ENCODE results near the gene EXOC4. TPM values are rescaled to one million over a fixed set of nuclear protein-coding genes. Genes with fewer than 3 reads are reported as not detected.

EXOC4 gene
- total RNA-seq, 1 donor from 2014 or later = 96.9 TPM

DNA sequence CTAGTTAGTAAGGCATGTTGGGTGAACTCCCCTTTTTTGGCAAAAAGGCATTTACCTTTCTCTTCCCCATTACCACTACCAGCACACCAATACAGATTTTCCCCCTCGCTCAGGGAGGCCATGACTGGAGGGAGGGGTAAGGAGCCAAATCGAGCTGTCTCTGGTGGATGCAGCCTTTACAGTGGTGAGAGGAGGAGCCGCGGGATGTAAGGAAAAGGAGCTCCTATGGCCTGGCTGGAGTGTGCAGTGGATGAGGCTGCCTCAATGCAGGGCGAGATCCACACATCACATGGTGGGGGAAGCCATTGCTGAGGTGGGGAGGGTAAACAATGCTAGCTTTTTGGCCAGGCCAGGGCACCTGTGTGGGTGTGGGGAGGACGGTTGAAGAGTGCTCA lies 416.2 kb downstream of the EXOC4 start:
- no peak for DNase-seq (ENCODE audit: low read depth in 2 of 2)

GRCh38 chr7:133670250-133670649 lies 417.4 kb downstream of the EXOC4 start:
- DNase-seq (ENCODE audit: low read depth in 2 of 2) = no peak

GRCh38 chr7:133672866-133673265 lies 420.0 kb downstream of the EXOC4 start:
- DNase-seq (ENCODE audit: low read depth in 2 of 2) = no peak

- no peak for DNase-seq (ENCODE audit: low read depth in 2 of 2)
These were observed 421.3 kb downstream of the EXOC4 start for GRCh38 chr7:133674079-133674763.

DNA sequence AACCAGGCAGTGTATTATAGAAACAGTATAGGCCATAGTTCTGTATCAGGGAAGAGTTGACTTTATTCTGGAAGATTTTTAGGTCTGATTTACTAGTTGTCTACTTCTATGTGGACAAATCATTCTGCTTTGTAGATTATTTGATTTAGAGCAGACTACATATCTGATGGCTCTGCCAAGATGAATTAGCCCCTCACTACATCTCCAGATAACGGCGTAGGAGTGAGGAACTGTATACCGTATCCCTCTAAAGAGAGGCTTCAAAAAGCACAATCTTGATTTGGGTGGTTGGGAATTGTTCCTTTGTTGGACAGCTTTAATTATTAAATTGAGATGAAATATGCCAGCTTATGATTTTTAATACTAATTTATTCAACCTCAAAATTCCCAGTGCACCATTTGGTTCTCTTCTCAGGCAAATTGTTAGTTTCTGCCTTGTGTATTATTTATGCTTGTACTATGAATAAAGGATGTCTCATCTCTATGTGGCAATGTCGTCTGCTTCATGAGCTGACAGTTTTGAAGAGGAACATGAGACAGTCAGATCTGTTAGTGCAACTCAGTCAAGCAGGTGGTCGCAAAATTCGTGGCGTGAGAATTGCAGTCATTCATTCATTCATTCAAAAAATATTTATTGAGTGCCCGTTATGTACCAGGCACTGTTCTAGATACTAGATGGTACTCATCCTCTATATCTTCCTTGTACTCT lies 422.8 kb downstream of the EXOC4 start:
- DNase-seq (ENCODE audit: low read depth in 2 of 2) = no peak

DNA sequence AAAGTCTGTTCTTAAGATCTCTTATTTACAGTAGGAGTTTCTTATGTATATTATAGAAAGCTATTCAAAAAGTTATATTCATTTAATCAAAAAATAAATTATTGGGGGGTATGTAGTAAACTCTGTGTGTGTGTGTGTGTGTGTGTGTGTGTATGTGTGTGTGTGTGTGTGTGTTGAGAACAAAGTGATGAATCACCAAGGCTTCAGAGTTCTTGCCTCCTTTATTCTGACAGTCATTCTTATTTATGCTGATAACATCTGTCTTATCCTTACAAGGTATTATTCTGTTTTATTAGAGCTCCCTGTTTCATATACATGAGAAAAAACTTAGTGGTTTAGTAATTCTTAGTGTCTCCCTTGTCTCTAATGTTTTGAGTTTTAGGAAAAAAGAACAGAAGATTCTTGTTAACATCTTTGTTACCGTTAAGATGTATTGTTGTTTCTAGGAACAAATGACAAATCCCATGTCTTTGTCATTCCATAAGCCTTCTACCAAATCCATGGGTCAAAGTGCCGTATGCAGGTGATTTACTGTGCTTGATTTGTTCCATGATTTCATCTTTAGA lies 424.0 kb downstream of the EXOC4 start:
- peak in 1 of 2 donors; percentile 22 for DNase-seq (ENCODE audit: low read depth in 2 of 2)

- DNase-seq (ENCODE audit: low read depth in 2 of 2) = no peak
These were observed 425.4 kb downstream of the EXOC4 start for GRCh38 chr7:133678137-133678814.

DNA sequence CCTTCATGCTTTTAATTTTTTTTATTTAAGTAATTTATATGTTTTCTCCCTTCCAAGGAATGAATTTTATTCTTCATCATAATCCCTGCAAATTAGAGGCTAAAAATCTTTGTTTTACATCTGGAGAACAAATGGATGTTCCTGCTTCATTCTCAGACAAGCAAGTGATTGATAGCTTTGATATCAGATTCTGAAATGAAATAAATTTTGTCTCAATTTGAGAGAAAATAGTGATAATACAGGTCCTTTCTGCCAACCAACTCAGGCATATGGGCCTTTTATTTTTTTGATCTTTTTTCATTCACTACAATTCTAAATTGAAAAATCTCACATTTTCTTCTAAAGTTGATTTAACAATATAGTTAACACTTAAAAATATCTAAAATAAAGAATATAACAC lies 427.1 kb downstream of the EXOC4 start:
- no peak for DNase-seq (ENCODE audit: low read depth in 2 of 2)

- no peak for DNase-seq (ENCODE audit: low read depth in 2 of 2)
These were observed 428.7 kb downstream of the EXOC4 start for GRCh38 chr7:133681529-133681928.

DNA sequence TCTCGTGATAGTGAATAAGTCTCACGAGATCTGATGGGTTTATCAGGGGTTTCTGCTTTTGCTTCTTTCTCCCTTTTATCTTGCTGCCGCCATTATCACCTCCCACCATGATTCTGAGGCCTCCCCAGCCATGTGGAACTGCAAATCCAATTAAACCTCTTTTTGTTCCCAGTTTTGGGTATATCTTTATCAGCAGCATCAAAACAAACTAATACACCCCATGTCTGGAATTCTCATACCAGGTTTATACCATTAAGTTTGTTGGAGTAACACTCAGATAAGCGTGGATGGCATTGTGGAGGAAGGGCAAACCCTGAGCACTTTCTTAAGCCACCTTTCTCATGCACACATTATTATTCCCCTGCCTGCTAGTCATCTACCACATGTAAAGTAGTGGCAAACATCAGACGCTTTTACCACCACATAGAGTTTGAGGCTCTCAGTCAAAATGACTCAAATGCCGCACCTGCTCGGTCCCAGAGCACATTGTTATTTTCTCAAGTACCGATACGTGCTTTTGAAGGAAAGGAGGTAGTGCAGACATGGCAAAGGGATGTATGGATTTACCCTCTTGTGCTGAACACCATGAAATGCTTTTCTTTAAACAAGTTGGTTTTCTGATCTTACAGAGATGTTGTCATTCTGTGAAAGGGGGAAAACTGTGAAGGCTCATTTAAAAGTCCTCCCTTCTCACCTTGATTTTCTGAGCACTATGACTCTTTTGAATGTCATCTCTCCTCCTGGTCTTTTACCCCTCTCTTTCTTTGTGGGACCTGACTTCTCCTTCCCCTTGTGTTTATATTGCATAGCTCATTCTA lies 429.7 kb downstream of the EXOC4 start:
- no peak for DNase-seq (ENCODE audit: low read depth in 2 of 2)

DNA sequence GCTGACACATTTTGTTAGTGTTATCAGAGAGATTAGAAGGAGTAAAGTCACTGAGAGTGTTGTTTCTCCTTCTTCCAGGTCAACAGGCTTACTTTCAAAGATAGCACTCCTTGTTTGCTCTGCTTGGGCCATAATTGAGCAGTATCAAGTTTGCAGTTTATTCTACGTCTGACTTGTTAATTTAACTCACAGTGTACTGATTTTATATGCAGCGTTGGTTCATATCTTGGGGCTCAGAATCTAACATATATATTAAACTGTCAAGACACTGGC lies 430.2 kb downstream of the EXOC4 start:
- DNase-seq (ENCODE audit: low read depth in 2 of 2) = no peak

GRCh38 chr7:133688483-133689239 lies 435.8 kb downstream of the EXOC4 start:
- DNase-seq (ENCODE audit: low read depth in 2 of 2) = no peak

DNA sequence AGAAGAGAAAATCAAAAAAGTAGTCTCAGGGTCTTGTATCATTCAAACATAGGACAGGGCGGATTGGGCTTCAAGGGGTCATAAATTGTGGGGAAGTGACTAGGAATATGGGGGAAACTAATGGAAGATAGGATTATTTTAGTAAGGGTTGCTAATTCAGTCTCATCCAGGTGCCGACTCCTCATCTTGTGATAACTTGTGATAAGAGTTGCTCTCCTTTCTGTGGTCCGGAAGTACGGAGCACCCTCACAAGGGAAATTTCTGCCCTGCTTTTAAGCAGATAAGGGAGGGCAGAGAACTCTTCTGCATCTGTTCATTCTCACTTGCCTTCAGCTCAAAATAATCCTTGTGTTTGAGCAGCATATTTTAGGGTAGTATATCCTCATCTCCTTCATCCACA lies 437.9 kb downstream of the EXOC4 start:
- no peak for DNase-seq (ENCODE audit: low read depth in 2 of 2)

GRCh38 chr7:133691727-133692610 lies 439.1 kb downstream of the EXOC4 start:
- no peak for DNase-seq (ENCODE audit: low read depth in 2 of 2)

- no peak for DNase-seq (ENCODE audit: low read depth in 2 of 2)
These were observed 440.4 kb downstream of the EXOC4 start for GRCh38 chr7:133693281-133693680.

GRCh38 chr7:133696056-133696455 lies 443.2 kb downstream of the EXOC4 start:
- no peak for DNase-seq (ENCODE audit: low read depth in 2 of 2)

DNA sequence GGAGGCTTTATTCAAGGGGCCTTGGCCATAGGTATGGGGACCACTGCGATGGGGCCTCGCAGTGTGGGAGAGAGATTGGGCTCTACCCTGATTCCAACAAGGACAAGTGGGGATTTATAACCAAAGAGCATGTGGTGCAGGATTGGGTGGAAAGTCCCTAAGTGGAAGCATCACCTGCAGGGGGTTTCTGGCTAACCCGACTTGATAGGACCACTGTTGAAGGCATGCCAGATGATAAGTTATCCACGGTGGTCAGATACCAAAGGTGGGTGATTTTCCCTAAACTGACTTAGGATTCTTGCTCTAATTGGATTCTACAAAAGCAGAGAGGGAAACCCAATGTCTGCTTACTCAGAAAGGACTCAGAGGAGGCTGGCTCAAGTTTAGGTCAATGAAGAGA lies 444.7 kb downstream of the EXOC4 start:
- no peak for DNase-seq (ENCODE audit: low read depth in 2 of 2)

- DNase-seq (ENCODE audit: low read depth in 2 of 2) = peak in 1 of 2 donors; percentile 17
These were observed 445.2 kb downstream of the EXOC4 start for GRCh38 chr7:133698127-133698526.

GRCh38 chr7:133699386-133699785 lies 446.5 kb downstream of the EXOC4 start:
- DNase-seq (ENCODE audit: low read depth in 2 of 2) = no peak

DNA sequence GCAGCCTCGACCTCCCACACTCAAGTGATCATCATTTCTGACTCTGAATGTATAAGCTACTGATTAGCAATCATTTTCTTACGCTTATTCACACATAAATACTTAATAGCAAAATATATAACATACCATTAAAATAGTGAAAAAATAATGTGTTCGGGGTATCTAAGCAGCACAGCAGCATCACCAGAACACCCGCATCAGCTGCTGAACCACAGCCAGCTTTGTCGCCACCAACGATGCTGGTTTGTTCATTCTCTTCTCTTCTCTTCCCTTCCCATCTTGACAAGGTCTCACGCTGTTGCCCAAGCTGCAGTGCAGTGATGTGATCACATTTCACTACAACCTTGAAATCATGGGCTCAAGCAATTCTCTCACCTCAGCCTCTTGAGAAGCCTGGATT lies 449.2 kb downstream of the EXOC4 start:
- no peak for DNase-seq (ENCODE audit: low read depth in 2 of 2)
